ENCODE results near the gene SNPH.

DNA sequence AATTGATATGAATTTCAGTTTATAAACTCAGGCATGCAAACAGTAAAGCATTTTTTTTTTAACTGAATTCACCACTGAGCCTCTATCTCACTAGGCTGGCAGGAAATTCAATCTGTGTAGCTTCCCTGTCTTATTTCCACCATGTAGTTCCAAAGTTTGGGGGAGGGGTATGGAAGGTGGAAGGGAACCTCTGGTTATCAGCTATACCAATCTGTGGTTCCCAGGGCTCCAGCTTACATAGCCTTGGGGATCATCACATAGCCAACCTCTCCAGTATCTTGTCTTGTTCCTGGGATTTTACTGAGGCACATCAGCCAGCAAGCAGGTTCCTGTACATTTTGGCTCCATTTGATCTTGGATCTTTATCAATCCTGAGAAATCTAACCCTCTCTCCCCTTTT lies 24.6 kb upstream of the SNPH start:
- TF ChIP-seq, protein P1, sequence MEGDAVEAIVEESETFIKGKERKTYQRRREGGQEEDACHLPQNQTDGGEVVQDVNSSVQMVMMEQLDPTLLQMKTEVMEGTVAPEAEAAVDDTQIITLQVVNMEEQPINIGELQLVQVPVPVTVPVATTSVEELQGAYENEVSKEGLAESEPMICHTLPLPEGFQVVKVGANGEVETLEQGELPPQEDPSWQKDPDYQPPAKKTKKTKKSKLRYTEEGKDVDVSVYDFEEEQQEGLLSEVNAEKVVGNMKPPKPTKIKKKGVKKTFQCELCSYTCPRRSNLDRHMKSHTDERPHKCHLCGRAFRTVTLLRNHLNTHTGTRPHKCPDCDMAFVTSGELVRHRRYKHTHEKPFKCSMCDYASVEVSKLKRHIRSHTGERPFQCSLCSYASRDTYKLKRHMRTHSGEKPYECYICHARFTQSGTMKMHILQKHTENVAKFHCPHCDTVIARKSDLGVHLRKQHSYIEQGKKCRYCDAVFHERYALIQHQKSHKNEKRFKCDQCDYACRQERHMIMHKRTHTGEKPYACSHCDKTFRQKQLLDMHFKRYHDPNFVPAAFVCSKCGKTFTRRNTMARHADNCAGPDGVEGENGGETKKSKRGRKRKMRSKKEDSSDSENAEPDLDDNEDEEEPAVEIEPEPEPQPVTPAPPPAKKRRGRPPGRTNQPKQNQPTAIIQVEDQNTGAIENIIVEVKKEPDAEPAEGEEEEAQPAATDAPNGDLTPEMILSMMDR (IDR thresholded peaks at IDR 0.05): no peak
- no peak for TF ChIP-seq ZFX (IDR thresholded peaks at IDR 0.05; ENCODE audit: borderline replicate concordance)
